Spleen (tissue), 7 donors: ENCODE data around the gene RNF157.

Source experiments
- POLR2A ChIP-seq, 3 donors: fragments of 450-650 bp; IDR thresholded peaks; one replicate each; pipeline ENCODE4 v1.5.1; 2017; ENCODE audit warnings: antibody characterized with exemption in 3 of 3, mild to moderate bottlenecking in 1 of 3
- TF ChIP-seq, protein P1 (sequence below), 11 experiments: fragments of 200-600 bp in 7 of 11; fragments of 450-650 bp in 4 of 11; sonication (generic) in 4 of 11; IDR thresholded peaks in 8 of 11; conservative IDR thresholded peaks in 3 of 11; 1 replicate in 7 of 11; 2 replicates in 4 of 11; pipeline versions ENCODE4 v1.4.0 to v1.8.0; 2016 to 2021; ENCODE audit warnings: antibody characterized with exemption in 11 of 11, inconsistent platforms in 4 of 11, mild to moderate bottlenecking in 1 of 11
- donor health status: DM: no; HTN: no; CAD: no; lungs with moderate emphysema.
- donor health status: DM: no; HTN: no; CAD: no.
- donor health status: DM: no; HTN: no; CAD: no.

DNA sequence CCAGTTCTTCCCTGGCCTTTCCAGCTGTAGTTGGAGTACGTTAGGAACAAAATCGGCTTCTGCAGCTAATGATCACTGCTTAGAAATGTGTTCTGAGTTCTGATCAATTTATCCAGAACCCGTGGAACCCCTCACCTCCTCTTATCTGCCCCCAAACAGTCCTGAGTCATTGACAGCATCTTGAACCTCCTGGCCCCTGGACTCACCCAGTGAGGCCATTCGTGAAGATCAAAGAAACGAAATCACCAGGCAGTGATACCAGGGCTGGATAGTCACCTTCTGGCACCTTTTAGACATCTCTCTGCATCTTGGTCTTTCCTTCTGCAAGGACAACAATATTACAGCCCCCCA, 119.7 kb downstream of the RNF157 start:
- TF ChIP-seq, protein P1, sequence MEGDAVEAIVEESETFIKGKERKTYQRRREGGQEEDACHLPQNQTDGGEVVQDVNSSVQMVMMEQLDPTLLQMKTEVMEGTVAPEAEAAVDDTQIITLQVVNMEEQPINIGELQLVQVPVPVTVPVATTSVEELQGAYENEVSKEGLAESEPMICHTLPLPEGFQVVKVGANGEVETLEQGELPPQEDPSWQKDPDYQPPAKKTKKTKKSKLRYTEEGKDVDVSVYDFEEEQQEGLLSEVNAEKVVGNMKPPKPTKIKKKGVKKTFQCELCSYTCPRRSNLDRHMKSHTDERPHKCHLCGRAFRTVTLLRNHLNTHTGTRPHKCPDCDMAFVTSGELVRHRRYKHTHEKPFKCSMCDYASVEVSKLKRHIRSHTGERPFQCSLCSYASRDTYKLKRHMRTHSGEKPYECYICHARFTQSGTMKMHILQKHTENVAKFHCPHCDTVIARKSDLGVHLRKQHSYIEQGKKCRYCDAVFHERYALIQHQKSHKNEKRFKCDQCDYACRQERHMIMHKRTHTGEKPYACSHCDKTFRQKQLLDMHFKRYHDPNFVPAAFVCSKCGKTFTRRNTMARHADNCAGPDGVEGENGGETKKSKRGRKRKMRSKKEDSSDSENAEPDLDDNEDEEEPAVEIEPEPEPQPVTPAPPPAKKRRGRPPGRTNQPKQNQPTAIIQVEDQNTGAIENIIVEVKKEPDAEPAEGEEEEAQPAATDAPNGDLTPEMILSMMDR (IDR thresholded peaks at IDR 0.05 in 8 of 11, conservative IDR thresholded peaks at IDR 0.05 in 3 of 11) = no peak
- no peak for TF ChIP-seq POLR2A (IDR thresholded peaks at IDR 0.05)
